Mucosa of rectum (tissue), 2 donors: ENCODE data around the gene HLA-DPB1.
"Not testable (repeated sequence)": the region's sequence is repeated elsewhere in the genome, so short reads cannot be mapped to it uniquely, and the experiment has no call there.

ENCODE experiments used
- H3K27ac ChIP-seq, 2 donors: one replicate each; pipeline ENCODE4 v1.7.0; 2013; ENCODE audit warnings: inconsistent platforms in 2 of 2, low read depth in 2 of 2, low read length in 2 of 2
- H3K27me3 ChIP-seq, 2 donors: one replicate each; pipeline ENCODE4 v1.7.0; 2013; ENCODE audit warnings: low read length in 2 of 2; ENCODE audit not compliant: control insufficient read depth in 2 of 2, insufficient read depth in 2 of 2
- H3K36me3 ChIP-seq, 2 donors: one replicate each; pipeline ENCODE4 v1.7.0; 2013; ENCODE audit warnings: low read length in 2 of 2; ENCODE audit not compliant: control insufficient read depth in 2 of 2, insufficient read depth in 2 of 2
- H3K4me1 ChIP-seq, 2 donors: one replicate each; pipeline ENCODE4 v1.7.0; 2013; ENCODE audit warnings: low read length in 2 of 2, mild to moderate bottlenecking in 1 of 2; ENCODE audit not compliant: control insufficient read depth in 2 of 2, insufficient read depth in 2 of 2
- H3K4me3 ChIP-seq, 2 donors: one replicate each; pipeline ENCODE4 v1.7.0; 2013; ENCODE audit warnings: low read length in 2 of 2
- H3K9ac ChIP-seq, 2 donors: one replicate each; pipeline ENCODE4 v1.7.0; 2013; ENCODE audit warnings: low read length in 2 of 2, low read depth in 1 of 2, mild to moderate bottlenecking in 1 of 2
- H3K9me3 ChIP-seq, 2 donors: one replicate each; pipeline ENCODE4 v1.7.0; 2013; ENCODE audit warnings: low read length in 2 of 2; ENCODE audit not compliant: control insufficient read depth in 2 of 2
- donor health status: healthy.
- donor health status: Normal muscosa, but diverticular disease.

Gene HLA-DPB1

DNA sequence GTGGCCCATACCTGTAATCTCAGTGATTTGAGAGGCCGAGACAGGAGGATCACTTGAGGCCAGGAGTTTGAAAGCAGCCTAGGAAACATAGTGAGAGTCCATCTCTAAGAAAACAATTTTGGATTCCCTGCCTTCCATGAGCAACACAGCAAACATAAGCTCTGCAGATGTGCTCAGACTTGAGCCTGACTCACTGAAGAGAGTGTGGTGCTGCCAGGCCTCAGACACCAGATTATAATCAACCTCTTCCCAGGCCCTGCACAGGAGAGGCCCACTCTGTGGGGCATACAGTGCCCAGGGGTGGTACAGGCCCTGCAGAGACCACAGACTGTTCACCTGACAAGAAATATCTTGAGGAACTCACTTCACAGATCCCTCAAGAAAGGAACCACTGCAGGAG lies 19.9 kb downstream of the HLA-DPB1 start:
- H3K27ac ChIP-seq, result no peak overlapping the region
- no peaks in the 10 kb centered on the region for H3K9me3 ChIP-seq
- H3K4me3 ChIP-seq, result no peak overlapping the region
- no peak overlapping the region for H3K9ac ChIP-seq
- H3K27me3 ChIP-seq, result peaks cover 0 to 2% of the 10 kb centered on the region in 2 donors
- no peaks in the 10 kb centered on the region for H3K36me3 ChIP-seq
- H3K4me1 ChIP-seq, result no peaks in the 10 kb centered on the region

DNA sequence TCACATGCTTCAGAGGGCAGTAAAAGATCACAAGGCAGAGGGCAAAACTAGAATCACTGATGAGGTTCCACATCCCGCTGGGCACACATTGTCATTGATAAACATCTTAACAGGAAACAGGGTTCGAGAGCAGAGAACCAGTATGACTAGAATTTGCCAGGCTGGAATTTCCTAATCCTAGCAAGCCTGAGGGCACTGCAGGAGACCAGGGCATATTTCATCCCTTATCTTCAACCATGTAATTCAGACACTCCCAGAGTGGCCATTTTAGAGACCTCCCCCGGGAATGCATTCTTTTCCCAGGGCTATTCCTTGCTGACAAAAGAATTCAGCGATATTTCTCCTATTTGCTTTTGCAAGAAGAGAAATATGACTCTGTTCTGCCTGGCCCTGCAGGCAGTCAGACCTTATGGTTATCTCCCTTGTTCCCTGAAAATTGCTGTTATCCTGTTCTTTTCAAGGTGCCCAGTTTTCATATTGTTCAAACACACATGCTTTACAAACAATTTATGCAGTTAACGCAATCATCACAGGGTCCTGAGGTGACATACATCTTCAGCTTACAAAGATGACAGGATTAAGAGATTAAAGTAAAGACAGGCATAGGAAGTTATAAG lies 25.4 kb downstream of the HLA-DPB1 start:
- not testable (repeated sequence) for H3K4me1 ChIP-seq, H3K9ac ChIP-seq, H3K9me3 ChIP-seq, H3K4me3 ChIP-seq, H3K27me3 ChIP-seq, H3K27ac ChIP-seq, H3K36me3 ChIP-seq

DNA sequence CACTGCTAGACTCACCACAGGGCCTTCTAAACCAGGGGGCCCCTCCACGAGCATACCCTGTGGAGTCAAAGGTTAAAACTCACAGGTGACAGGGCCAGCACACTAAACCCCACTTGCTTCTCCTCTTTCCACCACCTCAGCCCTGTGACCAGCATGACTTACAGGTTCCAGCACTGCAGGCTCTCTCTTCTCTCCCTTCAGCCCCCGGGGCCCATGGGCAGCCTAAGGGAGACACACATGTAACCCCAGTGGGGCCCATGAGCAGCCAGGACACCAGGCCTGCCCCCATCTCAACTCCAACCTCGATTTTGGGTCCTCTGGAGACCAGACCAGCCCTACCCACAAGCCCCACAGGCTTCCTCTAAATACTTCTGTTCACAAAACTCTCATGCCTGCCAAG lies 28.0 kb downstream of the HLA-DPB1 start:
- H3K4me1 ChIP-seq, result no peaks in the 10 kb centered on the region
- H3K27ac ChIP-seq, result no peak overlapping the region
- no peak overlapping the region for H3K9ac ChIP-seq
- H3K27me3 ChIP-seq, result peaks cover 0 to 6% of the 10 kb centered on the region in 2 donors
- no peak overlapping the region for H3K4me3 ChIP-seq
- no peaks in the 10 kb centered on the region for H3K9me3 ChIP-seq
- H3K36me3 ChIP-seq, result no peaks in the 10 kb centered on the region

GRCh38 chr6:33104887-33105286 lies 29.1 kb downstream of the HLA-DPB1 start:
- peaks cover 0 to 6% of the 10 kb centered on the region in 2 donors for H3K27me3 ChIP-seq
- H3K4me3 ChIP-seq, result no peak overlapping the region
- H3K9me3 ChIP-seq, result no peaks in the 10 kb centered on the region
- H3K9ac ChIP-seq, result no peak overlapping the region
- H3K4me1 ChIP-seq, result no peaks in the 10 kb centered on the region
- no peaks in the 10 kb centered on the region for H3K36me3 ChIP-seq
- H3K27ac ChIP-seq, result no peak overlapping the region

DNA sequence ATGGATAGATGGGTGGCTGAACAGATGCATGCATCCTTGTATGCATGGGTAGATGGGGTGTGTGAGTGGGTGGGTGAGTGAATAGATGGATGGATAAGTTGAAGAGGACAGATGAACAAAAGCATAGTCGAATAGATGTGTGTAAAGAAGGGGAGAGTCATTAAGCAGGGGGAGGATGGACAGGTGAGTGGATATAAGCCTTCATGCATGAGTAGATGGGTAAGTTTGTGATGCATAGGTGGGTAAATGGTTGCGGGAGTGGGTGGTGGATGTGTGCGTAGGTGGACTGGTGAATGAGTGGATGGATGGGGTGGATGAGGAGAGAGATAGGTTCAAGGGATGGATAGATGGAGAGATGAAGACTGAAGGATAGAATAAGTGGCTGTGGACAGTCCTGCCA lies 29.6 kb downstream of the HLA-DPB1 start:
- Histone ChIP-seq H3K27me3 (peaks cover 0 to 6% of the 10 kb centered on the region in 2 donors), H3K36me3 (no peaks in the 10 kb centered on the region), H3K9ac (no peak overlapping the region), H3K27ac (no peak overlapping the region), H3K4me1 (no peaks in the 10 kb centered on the region), H3K4me3 (no peak overlapping the region), H3K9me3 (no peaks in the 10 kb centered on the region)

GRCh38 chr6:33105916-33106871 lies 30.4 kb downstream of the HLA-DPB1 start:
- Histone ChIP-seq H3K36me3 (no peaks in the 10 kb centered on the region), H3K4me1 (no peaks in the 10 kb centered on the region), H3K27me3 (peaks cover 0 to 6% of the 10 kb centered on the region in 2 donors), H3K27ac (peak overlapping the region in 1 of 2 donors; percentile 43), H3K9me3 (no peaks in the 10 kb centered on the region), H3K9ac (no peak overlapping the region), H3K4me3 (no peak overlapping the region)

DNA sequence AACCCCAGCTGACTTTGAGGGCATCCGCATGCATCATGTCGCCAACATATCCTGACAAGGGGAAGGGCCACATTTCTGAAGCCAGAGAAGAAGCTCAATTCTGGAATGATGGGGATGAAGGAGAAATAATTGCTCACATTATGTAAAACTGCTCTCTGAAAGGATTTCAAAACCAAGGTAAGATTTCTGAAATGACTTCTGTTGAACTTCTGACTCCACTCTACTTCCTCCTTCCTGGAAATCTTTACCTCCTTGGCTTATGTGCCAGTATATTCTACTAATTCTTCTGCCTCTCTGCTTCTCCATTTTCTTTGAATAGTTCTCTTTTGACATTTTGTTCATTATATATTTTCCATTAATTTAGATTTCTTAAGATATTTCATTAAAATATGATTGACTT lies 31.9 kb downstream of the HLA-DPB1 start:
- Histone ChIP-seq H3K4me1 (no peaks in the 10 kb centered on the region), H3K9ac (no peak overlapping the region), H3K27ac (no peak overlapping the region), H3K36me3 (no peaks in the 10 kb centered on the region), H3K9me3 (no peaks in the 10 kb centered on the region), H3K27me3 (peaks cover 0 to 6% of the 10 kb centered on the region in 2 donors), H3K4me3 (no peak overlapping the region)

GRCh38 chr6:33108307-33108706 lies 32.5 kb downstream of the HLA-DPB1 start:
- no peak overlapping the region for H3K27ac ChIP-seq

GRCh38 chr6:33112148-33112547 lies 36.4 kb downstream of the HLA-DPB1 start:
- Histone ChIP-seq H3K36me3 (no peaks in the 10 kb centered on the region), H3K27me3 (peaks cover 15 to 16% of the 10 kb centered on the region in 2 donors), H3K9ac (no peak overlapping the region), H3K27ac (no peak overlapping the region), H3K4me3 (no peak overlapping the region), H3K4me1 (no peaks in the 10 kb centered on the region), H3K9me3 (no peaks in the 10 kb centered on the region)

More at GRCh38 chr6:33108307-33108706, 32.5 kb downstream of the HLA-DPB1 start:
- H3K9me3 ChIP-seq, result no peaks in the 10 kb centered on the region
- H3K27me3 ChIP-seq, result peaks cover 0 to 6% of the 10 kb centered on the region in 2 donors
- no peak overlapping the region for H3K9ac ChIP-seq
- no peaks in the 10 kb centered on the region for H3K36me3 ChIP-seq
- H3K4me1 ChIP-seq, result no peaks in the 10 kb centered on the region
- no peak overlapping the region for H3K4me3 ChIP-seq

- Histone ChIP-seq H3K27me3 (peaks cover 14 to 25% of the 10 kb centered on the region in 2 donors), H3K9me3 (no peaks in the 10 kb centered on the region), H3K36me3 (no peaks in the 10 kb centered on the region), H3K27ac (no peak overlapping the region), H3K9ac (no peak overlapping the region), H3K4me3 (no peak overlapping the region), H3K4me1 (no peaks in the 10 kb centered on the region)
These were observed 38.0 kb downstream of the HLA-DPB1 start for GRCh38 chr6:33113755-33114154.
